ENCODE measurements around the gene R3HDML. TPM values are rescaled to one million over a fixed set of nuclear protein-coding genes. Genes with fewer than 3 reads are reported as not detected.

Gene R3HDML
- total RNA-seq, 1 donor from 2014 or later: not detected

GRCh38 chr20:44395461-44396340 lies 58.9 kb downstream of the R3HDML start:
- H3K4me1 Mint-ChIP-seq (ENCODE audit: low read depth): peaks cover 27% of the 10 kb centered on the region
- H3K27ac Mint-ChIP-seq: no peak overlapping the region

GRCh38 chr20:44396369-44397130 lies 59.7 kb downstream of the R3HDML start:
- H3K27ac Mint-ChIP-seq: no peak overlapping the region
- no peaks in the 10 kb centered on the region for H3K36me3 Mint-ChIP-seq (ENCODE audit: insufficient read depth)
- no peak for TF ChIP-seq CTCF (IDR thresholded peaks at IDR 0.05; ENCODE audit: unreplicated experiment)
- H3K4me1 Mint-ChIP-seq (ENCODE audit: low read depth): peaks cover 35% of the 10 kb centered on the region
- no peak for DNase-seq (ENCODE audit: low spot score, unreplicated experiment)
- no peaks in the 10 kb centered on the region for H3K27me3 Mint-ChIP-seq
- no peak overlapping the region for H3K4me3 Mint-ChIP-seq (ENCODE audit: low read depth)
- no peaks in the 10 kb centered on the region for H3K9me3 Mint-ChIP-seq (ENCODE audit: low read depth)

More at GRCh38 chr20:44395461-44396340, 58.9 kb downstream of the R3HDML start:
- Mint-ChIP-seq H3K9me3 (ENCODE audit: low read depth) (no peaks in the 10 kb centered on the region), H3K27me3 (no peaks in the 10 kb centered on the region), H3K36me3 (ENCODE audit: insufficient read depth) (no peaks in the 10 kb centered on the region), H3K4me3 (ENCODE audit: low read depth) (no peak overlapping the region)
- no peak for DNase-seq (ENCODE audit: low spot score, unreplicated experiment)
- TF ChIP-seq CTCF (IDR thresholded peaks at IDR 0.05; ENCODE audit: unreplicated experiment): no peak

- TF ChIP-seq CTCF (IDR thresholded peaks at IDR 0.05; ENCODE audit: unreplicated experiment): no peak
- Mint-ChIP-seq H3K4me1 (ENCODE audit: low read depth) (peaks cover 41% of the 10 kb centered on the region), H3K9me3 (ENCODE audit: low read depth) (no peaks in the 10 kb centered on the region), H3K4me3 (ENCODE audit: low read depth) (no peak overlapping the region), H3K36me3 (ENCODE audit: insufficient read depth) (no peaks in the 10 kb centered on the region), H3K27ac (no peak overlapping the region), H3K27me3 (no peaks in the 10 kb centered on the region)
- no peak for DNase-seq (ENCODE audit: low spot score, unreplicated experiment)
Observed at GRCh38 chr20:44398335-44398734, 61.5 kb downstream of the R3HDML start.

- Mint-ChIP-seq H3K36me3 (ENCODE audit: insufficient read depth) (no peaks in the 10 kb centered on the region), H3K4me1 (ENCODE audit: low read depth) (peaks cover 35% of the 10 kb centered on the region), H3K9me3 (ENCODE audit: low read depth) (no peaks in the 10 kb centered on the region), H3K4me3 (ENCODE audit: low read depth) (no peak overlapping the region), H3K27me3 (no peaks in the 10 kb centered on the region), H3K27ac (peak overlapping the region; percentile 12)
- no peak for DNase-seq (ENCODE audit: low spot score, unreplicated experiment)
- no peak for TF ChIP-seq CTCF (IDR thresholded peaks at IDR 0.05; ENCODE audit: unreplicated experiment)
Observed at GRCh38 chr20:44399446-44399845, 62.6 kb downstream of the R3HDML start.

- H3K9me3 Mint-ChIP-seq (ENCODE audit: low read depth): no peaks in the 10 kb centered on the region
- TF ChIP-seq CTCF (IDR thresholded peaks at IDR 0.05; ENCODE audit: unreplicated experiment): no peak
- no peaks in the 10 kb centered on the region for H3K36me3 Mint-ChIP-seq (ENCODE audit: insufficient read depth)
- H3K27ac Mint-ChIP-seq: peak overlapping the region; percentile 56
- no peak for DNase-seq (ENCODE audit: low spot score, unreplicated experiment)
- peaks cover 30% of the 10 kb centered on the region for H3K4me1 Mint-ChIP-seq (ENCODE audit: low read depth)
- peak overlapping the region; percentile 25 for H3K4me3 Mint-ChIP-seq (ENCODE audit: low read depth)
- no peaks in the 10 kb centered on the region for H3K27me3 Mint-ChIP-seq
Observed at GRCh38 chr20:44400671-44400969, 63.8 kb downstream of the R3HDML start.

Other genes starting within 250 kb of the R3HDML start
- 0.12 and 0.24 TPM in 2 replicates for gene JPH2, start 149.9 kb upstream of the R3HDML start, total RNA-seq
- gene OSER1, start 126.3 kb upstream of the R3HDML start, total RNA-seq: 34.9 and 35.0 TPM in 2 replicates
- 0.24 and 1.1 TPM in 2 replicates for gene GDAP1L1, start 89.7 kb upstream of the R3HDML start, total RNA-seq
- 4.3 and 4.4 TPM in 2 replicates for gene FITM2, start 25.8 kb upstream of the R3HDML start, total RNA-seq
- gene HNF4A, start 18.7 kb downstream of the R3HDML start, total RNA-seq: 71.1 and 72.9 TPM in 2 replicates
- 23.8 and 25.2 TPM in 2 replicates for gene TTPAL, start 138.8 kb downstream of the R3HDML start, total RNA-seq
- gene SERINC3, start 185.0 kb downstream of the R3HDML start, total RNA-seq: 36.8 and 41.5 TPM in 2 replicates
- gene PKIG, start 245.5 kb downstream of the R3HDML start, total RNA-seq: 34.4 and 36.5 TPM in 2 replicates